GM18951 (cell line): ENCODE data around the gene ANKRD39.
"Not testable (repeated sequence)": the region's sequence is repeated elsewhere in the genome, so short reads cannot be mapped to it uniquely, and the experiment has no call there.

ENCODE experiments used
- POLR2A ChIP-seq: IDR thresholded peaks from 4 replicates; pipeline ENCODE4 v1.6.1; 2011; ENCODE audit warnings: mild to moderate bottlenecking; ENCODE audit not compliant: insufficient read length, insufficient read depth; ENCODE audit errors: extremely low read depth
- in situ Hi-C: fragments of 300-500 bp; cut with MboI; formaldehyde crosslinking; loops from one replicate; pipeline ENCODE4 v1.12.0; 2022; ENCODE audit warnings: low sequenced_read_pairs, mixed read lengths, inconsistent platforms; ENCODE audit not compliant: unreplicated experiment

Gene ANKRD39

GRCh38 chr2:96891591-96892333, 33.9 kb upstream of the ANKRD39 start:
- in situ Hi-C loops = no loop called here
- no peak for TF ChIP-seq POLR2A

GRCh38 chr2:96890726-96891385, 33.0 kb upstream of the ANKRD39 start:
- no peak for TF ChIP-seq POLR2A
- in situ Hi-C loops = no loop called here

GRCh38 chr2:96890252-96890651, 32.4 kb upstream of the ANKRD39 start:
- TF ChIP-seq POLR2A = no peak
- in situ Hi-C loops = no loop called here

- in situ Hi-C loops = not testable (repeated sequence)
Observed at GRCh38 chr2:96889502-96889901, 31.7 kb upstream of the ANKRD39 start.

- TF ChIP-seq POLR2A = no peak
- in situ Hi-C loops = no loop called here
Observed at GRCh38 chr2:96888072-96889011, 30.5 kb upstream of the ANKRD39 start.

GRCh38 chr2:96887493-96888012, 29.7 kb upstream of the ANKRD39 start:
- in situ Hi-C loops = no loop called here
- TF ChIP-seq POLR2A = no peak

DNA sequence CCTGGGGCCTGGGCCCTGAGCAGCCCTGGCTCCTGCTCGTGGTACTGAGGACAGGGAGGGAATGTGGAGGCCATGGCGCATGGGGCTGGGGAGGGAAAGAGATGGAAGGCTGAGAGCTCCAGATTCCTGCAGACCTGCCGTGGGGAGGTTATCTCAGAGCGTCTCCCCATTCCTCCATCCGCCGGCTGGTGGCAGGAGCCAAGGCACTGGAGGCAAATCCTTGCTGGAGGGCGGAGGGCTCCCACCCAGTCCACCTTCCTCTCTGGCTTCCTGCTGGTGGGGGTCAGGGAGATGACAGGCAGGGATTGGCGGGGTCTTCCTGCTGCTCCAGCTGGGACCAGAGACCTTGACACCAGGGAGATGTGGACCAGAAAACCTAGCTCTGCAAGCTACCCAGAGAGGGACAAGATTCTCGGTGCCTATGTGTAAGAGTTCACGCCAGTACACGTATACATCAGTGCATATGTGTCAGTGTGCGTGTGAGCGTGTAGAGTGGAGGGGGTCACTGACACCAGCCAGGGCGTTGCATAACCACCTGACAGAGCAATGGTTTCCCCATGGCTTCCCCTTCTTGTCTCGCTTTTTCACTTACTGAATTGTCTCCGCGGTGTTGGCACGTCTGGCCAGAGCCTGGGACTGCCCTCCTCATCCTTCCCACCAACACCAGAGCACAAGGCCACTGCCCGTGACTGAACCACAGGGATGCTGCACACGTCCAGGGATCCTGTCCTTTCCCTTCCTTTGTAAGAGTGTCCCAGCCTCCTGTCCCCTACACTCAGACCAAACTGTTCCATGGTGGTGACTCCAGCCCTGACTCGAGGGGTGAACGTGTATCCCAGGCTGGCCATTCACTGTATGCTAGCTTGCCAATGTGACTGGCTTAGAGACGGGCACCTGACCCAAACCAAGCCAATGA, 27.9 kb upstream of the ANKRD39 start:
- in situ Hi-C loops = no loop called here
- TF ChIP-seq POLR2A = no peak

DNA sequence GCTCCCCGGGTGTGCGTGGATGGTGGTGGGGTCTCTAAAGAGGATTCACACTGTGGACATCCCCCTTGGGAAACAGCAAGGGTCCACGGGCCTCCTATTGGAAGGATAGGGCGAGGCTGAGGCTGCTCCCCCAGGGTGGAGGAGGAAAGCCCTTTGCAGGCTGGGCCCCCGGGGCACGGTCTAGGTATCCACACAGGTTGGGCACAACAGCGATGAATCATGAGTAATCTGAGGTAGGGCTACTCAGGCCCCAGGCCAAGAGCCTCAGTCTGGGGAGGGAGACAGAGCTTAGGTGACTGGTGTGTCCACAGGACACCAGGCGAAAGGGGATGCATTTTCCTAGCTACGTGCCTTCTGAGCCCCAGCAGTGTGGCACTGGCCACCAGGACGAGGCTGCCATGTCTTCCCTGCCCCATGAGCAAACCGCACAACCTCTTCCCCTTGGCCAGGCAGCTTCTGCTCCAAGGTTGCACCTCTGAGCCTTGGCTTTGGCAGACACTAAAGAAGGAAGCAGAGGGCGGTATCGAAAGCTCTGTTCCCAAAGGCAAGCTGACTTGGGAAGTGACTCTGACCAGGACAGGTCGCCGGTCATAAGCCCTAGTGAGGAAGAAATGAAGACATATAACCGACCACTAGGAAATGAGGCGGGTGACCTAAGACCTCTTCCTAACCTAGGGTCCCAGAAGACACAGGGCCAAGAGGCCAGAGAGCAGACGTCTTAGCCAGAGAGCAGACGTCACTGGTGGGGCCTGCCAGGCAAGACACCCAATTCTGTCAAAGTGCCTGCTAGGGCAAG, 26.7 kb upstream of the ANKRD39 start:
- in situ Hi-C loops = no loop called here
- TF ChIP-seq POLR2A = no peak

DNA sequence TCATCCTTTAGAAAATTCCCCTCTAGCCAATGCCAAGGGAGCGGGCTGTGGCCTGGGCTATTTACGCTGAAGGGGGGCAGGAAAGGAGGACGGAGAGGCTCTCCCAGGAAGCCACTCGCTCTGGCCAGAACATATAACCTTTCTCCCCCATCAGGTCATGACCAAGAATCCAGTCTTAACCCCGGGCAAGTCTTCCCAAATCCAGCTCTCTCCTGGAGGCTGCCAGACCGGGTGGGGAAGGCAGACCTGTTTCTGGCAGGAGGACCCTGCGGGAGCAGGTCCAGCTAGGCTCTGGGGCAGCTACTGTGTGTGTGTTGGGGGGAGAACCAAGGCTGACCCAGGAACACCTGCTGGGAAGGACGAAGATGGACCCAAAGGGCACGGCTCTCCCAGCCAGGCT, 25.5 kb upstream of the ANKRD39 start:
- in situ Hi-C loops = no loop called here
- no peak for TF ChIP-seq POLR2A

DNA sequence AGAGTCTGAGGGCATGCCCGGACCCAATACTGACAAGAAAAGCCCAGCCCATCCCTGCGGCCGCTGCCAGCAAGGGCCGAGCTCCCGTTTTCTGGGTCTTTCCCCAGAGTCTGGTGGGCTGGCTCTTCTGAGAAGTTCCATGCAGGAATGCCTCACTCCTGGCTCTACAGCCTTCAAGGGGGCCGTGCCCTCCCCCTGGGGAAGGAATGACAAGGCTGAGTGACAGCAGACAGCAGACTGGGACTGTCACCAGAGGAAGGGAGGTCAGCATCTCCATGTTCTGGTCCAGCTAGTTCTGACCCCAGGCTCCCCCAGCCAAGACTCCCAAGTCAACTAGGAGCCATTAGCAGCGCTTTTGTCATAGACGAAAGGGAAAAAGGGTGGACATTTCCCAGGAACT, 25.1 kb upstream of the ANKRD39 start:
- in situ Hi-C loops = no loop called here
- no peak for TF ChIP-seq POLR2A

DNA sequence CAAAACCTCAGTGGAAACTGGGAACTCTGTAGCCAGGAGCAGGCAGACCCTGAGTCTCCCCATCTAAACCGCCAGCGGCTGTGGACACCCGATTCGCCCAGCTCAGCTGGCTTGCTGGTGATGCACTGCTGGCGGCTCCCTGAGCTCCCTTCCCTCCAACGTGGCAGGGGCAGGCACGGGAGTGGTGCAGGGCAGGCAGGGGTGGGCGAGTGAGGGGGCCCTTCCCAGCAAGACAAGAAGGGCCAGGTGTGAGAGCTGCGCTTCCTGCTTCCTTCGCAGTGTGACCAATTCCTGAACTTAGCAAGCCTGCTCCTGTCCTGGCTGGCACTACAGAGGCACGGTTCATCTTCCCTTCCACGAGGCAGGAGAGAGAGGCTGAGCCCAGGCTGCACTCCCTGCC, 24.4 kb upstream of the ANKRD39 start:
- no peak for TF ChIP-seq POLR2A
- in situ Hi-C loops = no loop called here
